Astrocyte (in vitro differentiated cells and primary cell): ENCODE data around the gene ADAMTSL5. TPM values are rescaled to one million over a fixed set of nuclear protein-coding genes. Genes with fewer than 3 reads are reported as not detected.

Experiments
- DNase-seq: peaks from one replicate; pipeline ENCODE4 v3.0.0-alpha.2; 2010; ENCODE audit warnings: low read depth
- FAIRE-seq: peaks from 2 replicates; lab custom pipeline; 2011; peaks lifted over from hg19 to GRCh38; lab: Jason Lieb, UNC
- H2AFZ ChIP-seq: 2 replicates; pipeline ENCODE4 v1.6.0; 2012; ENCODE audit warnings: low read depth, low read length, inconsistent platforms
- H3K27ac ChIP-seq: 2 replicates; pipeline ENCODE4 v1.5.1; 2011; ENCODE audit warnings: low read depth, low read length, inconsistent platforms
- H3K27me3 ChIP-seq: 2 replicates; pipeline ENCODE4 v1.6.0; 2011; ENCODE audit warnings: low read length, inconsistent platforms; ENCODE audit not compliant: insufficient read depth
- H3K36me3 ChIP-seq: 2 replicates; pipeline ENCODE4 v1.5.1; 2011; ENCODE audit warnings: low read length, inconsistent platforms; ENCODE audit not compliant: insufficient read depth
- H3K4me1 ChIP-seq: 2 replicates; pipeline ENCODE4 v1.5.1; 2011; ENCODE audit warnings: low read length, inconsistent platforms; ENCODE audit not compliant: insufficient read depth
- H3K4me2 ChIP-seq: 2 replicates; pipeline ENCODE4 v1.6.0; 2012; ENCODE audit warnings: low read length, inconsistent platforms
- H3K4me3 ChIP-seq: 2 replicates; pipeline ENCODE4 v1.5.1; 2011; ENCODE audit warnings: low read depth, mild to moderate bottlenecking, low read length, inconsistent platforms; ENCODE audit not compliant: insufficient read depth
- H3K79me2 ChIP-seq: 2 replicates; pipeline ENCODE4 v1.6.0; 2012; ENCODE audit warnings: mild to moderate bottlenecking, low read length, inconsistent platforms; ENCODE audit not compliant: insufficient read depth
- H3K9ac ChIP-seq: 2 replicates; pipeline ENCODE4 v1.6.0; 2012; ENCODE audit warnings: mild to moderate bottlenecking, low read length, inconsistent platforms
- H3K9me3 ChIP-seq: 2 replicates; pipeline ENCODE4 v1.5.1; 2012; ENCODE audit warnings: low read depth, mild to moderate bottlenecking, low read length, inconsistent platforms; ENCODE audit not compliant: insufficient read depth
- H4K20me1 ChIP-seq: 2 replicates; pipeline ENCODE4 v1.6.0; 2012; ENCODE audit warnings: low read length, inconsistent platforms; ENCODE audit not compliant: insufficient read depth
- H3K27ac Mint-ChIP-seq: one replicate; pipeline ENCODE4 v1.8.0; 2021; ENCODE audit warnings: mild to moderate bottlenecking, mixed read lengths; ENCODE audit not compliant: unreplicated experiment
- H3K27me3 Mint-ChIP-seq: one replicate; pipeline ENCODE4 v1.8.0; 2021; ENCODE audit warnings: low read depth, mixed read lengths; ENCODE audit not compliant: unreplicated experiment
- H3K36me3 Mint-ChIP-seq: one replicate; pipeline ENCODE4 v1.8.0; 2021; ENCODE audit warnings: low read depth, mixed read lengths; ENCODE audit not compliant: unreplicated experiment
- H3K4me1 Mint-ChIP-seq: one replicate; pipeline ENCODE4 v1.8.0; 2021; ENCODE audit warnings: low read depth, mixed read lengths; ENCODE audit not compliant: unreplicated experiment
- H3K4me3 Mint-ChIP-seq: one replicate; pipeline ENCODE4 v1.8.0; 2021; ENCODE audit warnings: mild to moderate bottlenecking, moderate library complexity, mixed read lengths; ENCODE audit not compliant: unreplicated experiment
- H3K9me3 Mint-ChIP-seq: one replicate; pipeline ENCODE4 v1.8.0; 2021; ENCODE audit warnings: mild to moderate bottlenecking, mixed read lengths; ENCODE audit not compliant: unreplicated experiment
- CTCF ChIP-seq: IDR thresholded peaks from 2 replicates; pipeline ENCODE4 v1.5.1; 2011; ENCODE audit warnings: low read depth, mild to moderate bottlenecking, inconsistent platforms, low read length, moderate library complexity; ENCODE audit not compliant: insufficient read depth
- EZH2 ChIP-seq: IDR thresholded peaks from 2 replicates; pipeline ENCODE4 v1.6.1; 2012; ENCODE audit warnings: mild to moderate bottlenecking, low read length, inconsistent platforms; ENCODE audit not compliant: insufficient read depth
- total RNA-seq: library from RNA; stranded (reverse); gene quantifications from 2 replicates; pipeline ENCODE4 v1.2.1, GENCODE V29; 2021

Gene ADAMTSL5
- total RNA-seq, 1 donor from 2014 or later, result 5.5 TPM

- H3K27me3 ChIP-seq, result no peaks in the 10 kb centered on the region
- H3K4me2 ChIP-seq, result no peak overlapping the region
- H3K4me3 Mint-ChIP-seq, result no peak overlapping the region
- no peaks in the 10 kb centered on the region for H3K27me3 Mint-ChIP-seq
- DNase-seq (no peak), FAIRE-seq (no peak)
- no peak overlapping the region for H3K9ac ChIP-seq
- H4K20me1 ChIP-seq, result peaks cover 47% of the 10 kb centered on the region
- TF ChIP-seq EZH2 (no peak), CTCF (no peak)
- no peaks in the 10 kb centered on the region for H3K4me1 Mint-ChIP-seq
- peaks cover 41% of the 10 kb centered on the region for H3K79me2 ChIP-seq
- H3K4me1 ChIP-seq, result no peaks in the 10 kb centered on the region
- H3K27ac ChIP-seq, result no peak overlapping the region
- no peak overlapping the region for H3K27ac Mint-ChIP-seq
- H3K4me3 ChIP-seq, result no peak overlapping the region
- H3K36me3 Mint-ChIP-seq, result peaks cover 3% of the 10 kb centered on the region
- no peak overlapping the region for H2AFZ ChIP-seq
- H3K36me3 ChIP-seq, result no peaks in the 10 kb centered on the region
- H3K9me3 ChIP-seq, result no peaks in the 10 kb centered on the region
- H3K9me3 Mint-ChIP-seq, result no peaks in the 10 kb centered on the region
Measured at GRCh38 chr19:1555487-1556389, 42.9 kb upstream of the ADAMTSL5 start.

GRCh38 chr19:1554968-1555367 lies 42.1 kb upstream of the ADAMTSL5 start:
- no peak overlapping the region for H2AFZ ChIP-seq
- H3K79me2 ChIP-seq, result peaks cover 33% of the 10 kb centered on the region
- Mint-ChIP-seq H3K9me3 (no peaks in the 10 kb centered on the region), H3K4me1 (no peaks in the 10 kb centered on the region), H3K27ac (no peak overlapping the region), H3K36me3 (peaks cover 3% of the 10 kb centered on the region), H3K27me3 (no peaks in the 10 kb centered on the region), H3K4me3 (no peak overlapping the region)
- no peak for DNase-seq
- no peak overlapping the region for H3K4me2 ChIP-seq
- no peaks in the 10 kb centered on the region for H3K36me3 ChIP-seq
- H3K9ac ChIP-seq, result no peak overlapping the region
- no peak overlapping the region for H3K4me3 ChIP-seq
- H3K27me3 ChIP-seq, result no peaks in the 10 kb centered on the region
- H3K4me1 ChIP-seq, result no peaks in the 10 kb centered on the region
- peaks cover 39% of the 10 kb centered on the region for H4K20me1 ChIP-seq
- TF ChIP-seq EZH2, result no peak
- no peak for TF ChIP-seq CTCF
- H3K27ac ChIP-seq, result no peak overlapping the region
- no peak for FAIRE-seq
- H3K9me3 ChIP-seq, result no peaks in the 10 kb centered on the region

- Histone ChIP-seq H3K9ac (no peak overlapping the region), H3K79me2 (peaks cover 21% of the 10 kb centered on the region), H3K4me2 (no peak overlapping the region), H2AFZ (no peak overlapping the region), H4K20me1 (peaks cover 25% of the 10 kb centered on the region), H3K27me3 (no peaks in the 10 kb centered on the region), H3K36me3 (no peaks in the 10 kb centered on the region), H3K4me3 (no peak overlapping the region), H3K4me1 (no peaks in the 10 kb centered on the region), H3K27ac (no peak overlapping the region), H3K9me3 (no peaks in the 10 kb centered on the region)
- H3K9me3 Mint-ChIP-seq, result no peaks in the 10 kb centered on the region
- H3K4me3 Mint-ChIP-seq, result no peak overlapping the region
- DNase-seq, result no peak
- no peak for TF ChIP-seq CTCF
- H3K27ac Mint-ChIP-seq, result peak overlapping the region; percentile 34
- H3K36me3 Mint-ChIP-seq, result peaks cover 3% of the 10 kb centered on the region
- no peaks in the 10 kb centered on the region for H3K27me3 Mint-ChIP-seq
- H3K4me1 Mint-ChIP-seq, result no peaks in the 10 kb centered on the region
- no peak for FAIRE-seq
Measured at GRCh38 chr19:1553415-1553814, 40.6 kb upstream of the ADAMTSL5 start.
